T-helper 1 cell treated with Interleukin-12 subunit alpha and Interleukin-12 subunit beta and Interleukin-4 antibody, amounts not matched to agents 30 ng/mL and 1 ng/mL, for 36 hours (primary cell): ENCODE measurements around the gene TOX3. TPM values are rescaled to one million over a fixed set of nuclear protein-coding genes. Genes with fewer than 3 reads are reported as not detected.

ENCODE experiments used
- intact Hi-C: fragments of 100-400 bp; cut with micrococcal nuclease; formaldehyde crosslinking; loops from one replicate; pipeline ENCODE4 v1.15.1; 2024
- total RNA-seq: library from RNA; stranded (reverse); gene quantifications from 2 replicates; pipeline ENCODE4 v1.2.3, GENCODE V29; 2022

TOX3 gene
- total RNA-seq, 1 donor from 2014 or later, result not detected

GRCh38 chr16:52455549-52456277, 91.2 kb downstream of the TOX3 start:
- intact Hi-C loops, result loop anchor here (10.0 kb wide), 1 partner anchor 59 kb away; no protein-coding TSS in a partner anchor

- intact Hi-C loops, result loop anchor here (10.0 kb wide), 1 partner anchor 61 kb away; no protein-coding TSS in a partner anchor
Observed at GRCh38 chr16:52453644-52454043, 93.3 kb downstream of the TOX3 start.

- intact Hi-C loops, result loop anchor here (10.0 kb wide), 1 partner anchor 63 kb away; no protein-coding TSS in a partner anchor
Observed at GRCh38 chr16:52451971-52452421, 94.9 kb downstream of the TOX3 start.

DNA sequence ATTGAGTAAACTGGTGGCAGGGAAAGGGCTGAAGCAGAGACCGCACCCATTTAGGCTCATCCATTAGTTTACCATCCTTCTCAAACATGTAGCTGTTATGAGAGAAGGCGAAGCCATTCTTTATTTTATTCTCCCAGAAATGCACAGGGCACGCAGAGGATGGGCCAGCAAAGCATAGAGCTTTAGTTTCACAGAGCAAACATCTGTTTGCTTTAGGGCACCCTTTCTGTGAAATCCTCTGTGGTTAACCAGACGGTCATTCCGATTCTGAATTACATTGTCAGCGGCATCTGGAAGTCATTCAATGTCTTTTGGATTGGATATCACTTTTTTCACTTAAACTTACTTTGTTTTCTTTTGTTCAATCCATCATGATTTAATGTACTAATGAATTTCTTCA, 96.0 kb downstream of the TOX3 start:
- intact Hi-C loops, result loop anchor here (10.0 kb wide), 1 partner anchor 64 kb away; no protein-coding TSS in a partner anchor

DNA sequence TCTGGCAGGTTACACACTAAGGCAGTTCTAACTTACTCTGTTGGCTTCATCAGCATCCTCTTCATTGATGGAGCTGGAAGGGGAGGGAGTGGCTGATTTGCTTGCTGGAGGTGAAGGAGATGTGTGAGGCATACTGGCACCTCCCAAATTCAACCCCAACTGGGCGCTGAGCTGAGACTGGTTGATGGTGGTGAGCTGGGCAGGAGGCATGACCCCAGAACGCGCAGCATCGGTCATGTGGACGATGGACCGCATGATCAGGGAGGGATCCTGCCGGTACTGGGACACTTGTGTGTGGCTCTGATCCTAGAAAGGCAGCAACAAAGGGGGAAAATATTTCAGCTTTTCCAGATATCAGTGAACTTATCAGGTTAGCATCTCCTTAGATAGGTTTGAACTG, 96.7 kb downstream of the TOX3 start:
- intact Hi-C loops, result loop anchor here (10.0 kb wide), 1 partner anchor 65 kb away; no protein-coding TSS in a partner anchor

DNA sequence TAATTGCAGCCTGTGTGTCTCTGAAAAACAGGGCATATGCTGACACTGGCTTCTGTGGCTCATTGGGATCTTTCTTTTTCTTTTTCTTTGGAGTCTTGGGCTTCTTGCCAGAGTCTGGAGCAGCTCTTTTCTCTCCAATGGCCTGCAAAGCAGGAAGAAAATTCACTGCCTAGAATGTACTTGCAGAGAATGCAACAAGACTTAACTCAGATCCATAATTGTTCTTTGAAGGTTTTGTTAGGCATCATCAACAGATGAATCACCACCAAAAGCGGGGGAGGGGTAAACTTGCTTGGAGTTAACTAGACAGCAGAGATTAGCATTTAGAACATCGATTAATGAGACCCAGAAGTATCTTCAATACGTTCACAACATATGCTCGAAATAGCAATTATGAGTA, 100.9 kb downstream of the TOX3 start:
- intact Hi-C loops, result no loop called here

DNA sequence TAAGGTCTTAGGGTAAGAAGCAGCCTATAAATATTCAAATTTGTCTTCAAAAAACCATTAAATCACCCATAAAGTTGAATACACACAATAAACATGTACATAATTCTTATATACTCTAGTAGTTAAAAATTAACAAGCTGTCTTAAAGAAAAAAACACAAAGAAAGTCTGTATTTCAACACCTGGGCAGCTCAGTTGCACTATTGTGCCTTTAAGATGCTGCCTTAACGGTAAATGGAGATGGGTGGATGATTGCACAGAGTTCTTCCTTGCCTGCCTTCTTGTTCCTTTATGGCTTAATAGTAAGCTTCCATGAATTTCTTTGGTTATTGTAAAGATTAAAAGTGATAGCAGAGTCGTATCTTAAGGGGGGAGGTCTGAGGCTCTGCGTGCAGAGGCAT, 105.1 kb downstream of the TOX3 start:
- intact Hi-C loops, result no loop called here

DNA sequence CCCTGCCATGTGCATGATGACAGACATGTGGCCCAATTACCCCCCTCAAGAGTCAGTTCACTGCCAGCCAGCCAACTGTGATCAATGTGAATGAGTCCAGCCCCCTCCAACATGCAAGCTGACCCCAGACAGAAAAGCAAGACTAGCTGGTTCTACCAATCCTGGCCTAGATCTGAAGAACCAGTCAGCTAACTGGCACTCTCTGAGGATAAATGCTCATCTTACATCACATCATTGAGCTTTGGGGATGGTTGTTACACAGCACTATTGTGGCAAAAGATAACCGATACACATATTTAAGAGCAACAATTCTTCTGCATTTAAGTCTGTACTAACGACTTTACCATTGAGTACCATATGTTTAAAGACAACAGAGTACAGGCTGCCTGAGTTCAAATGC, 106.7 kb downstream of the TOX3 start:
- intact Hi-C loops, result no loop called here

DNA sequence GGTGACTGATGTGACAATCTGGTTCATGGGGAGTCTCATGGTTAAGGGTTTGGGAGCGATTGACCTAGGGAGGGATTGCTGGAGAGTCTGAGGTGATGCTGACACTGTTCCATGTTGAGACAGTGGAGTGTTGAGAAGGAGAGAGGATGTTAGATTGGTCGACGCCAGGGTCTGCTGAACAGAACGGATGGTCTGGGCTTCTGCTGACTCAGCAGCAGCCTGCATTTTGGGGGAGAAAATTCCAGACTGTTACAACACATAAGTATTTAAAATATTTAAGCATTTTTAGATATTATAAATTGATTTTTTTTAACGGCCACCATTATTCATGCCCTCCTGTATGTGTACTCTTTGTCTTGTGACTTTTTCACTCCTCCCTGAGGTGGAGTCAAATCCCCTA, 107.2 kb downstream of the TOX3 start:
- intact Hi-C loops, result no loop called here

DNA sequence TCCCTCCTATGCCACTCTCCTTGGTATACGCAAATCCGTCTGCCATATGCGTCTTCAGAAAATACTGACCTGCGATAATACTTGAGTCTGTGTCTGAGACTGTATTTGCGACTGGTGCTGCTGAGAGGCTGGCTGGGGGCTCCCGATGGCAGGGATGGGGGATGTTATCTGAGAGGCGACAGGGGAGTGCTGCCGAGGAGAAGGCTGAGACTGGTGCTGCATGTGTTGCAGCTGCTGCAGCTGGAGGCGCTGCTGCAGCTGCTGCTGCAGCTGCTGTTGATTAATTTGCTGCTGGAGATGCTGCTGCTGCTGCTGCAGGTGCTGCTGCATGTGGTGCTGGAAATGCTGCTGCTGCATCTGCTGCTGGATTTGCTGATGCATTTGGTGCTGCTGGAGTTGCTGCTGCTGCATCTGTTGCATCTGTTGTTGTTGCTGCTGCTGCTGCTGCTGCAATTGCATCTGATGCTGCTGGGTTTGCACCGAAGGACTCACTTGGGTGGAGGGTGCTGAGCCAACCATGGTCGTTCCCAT, 107.7 kb downstream of the TOX3 start:
- intact Hi-C loops, result no loop called here

DNA sequence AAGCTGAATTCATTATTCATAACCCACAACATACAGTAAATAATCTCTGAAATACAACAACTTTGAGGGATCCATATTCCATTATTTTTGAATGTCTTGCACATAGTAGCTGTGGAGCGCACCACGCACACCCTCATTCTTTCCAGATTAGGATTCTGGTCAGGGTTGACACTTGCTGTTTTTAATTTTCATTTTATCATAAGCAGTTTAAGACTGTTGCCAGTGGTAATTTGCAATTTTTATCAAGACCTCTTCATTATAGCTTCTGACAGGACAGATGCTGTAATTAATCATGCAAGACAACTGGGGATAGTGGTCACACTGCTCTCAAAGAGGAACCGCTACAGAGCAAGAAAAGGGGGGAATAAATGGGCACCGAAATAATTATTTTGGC, 109.7 kb downstream of the TOX3 start:
- intact Hi-C loops, result no loop called here

DNA sequence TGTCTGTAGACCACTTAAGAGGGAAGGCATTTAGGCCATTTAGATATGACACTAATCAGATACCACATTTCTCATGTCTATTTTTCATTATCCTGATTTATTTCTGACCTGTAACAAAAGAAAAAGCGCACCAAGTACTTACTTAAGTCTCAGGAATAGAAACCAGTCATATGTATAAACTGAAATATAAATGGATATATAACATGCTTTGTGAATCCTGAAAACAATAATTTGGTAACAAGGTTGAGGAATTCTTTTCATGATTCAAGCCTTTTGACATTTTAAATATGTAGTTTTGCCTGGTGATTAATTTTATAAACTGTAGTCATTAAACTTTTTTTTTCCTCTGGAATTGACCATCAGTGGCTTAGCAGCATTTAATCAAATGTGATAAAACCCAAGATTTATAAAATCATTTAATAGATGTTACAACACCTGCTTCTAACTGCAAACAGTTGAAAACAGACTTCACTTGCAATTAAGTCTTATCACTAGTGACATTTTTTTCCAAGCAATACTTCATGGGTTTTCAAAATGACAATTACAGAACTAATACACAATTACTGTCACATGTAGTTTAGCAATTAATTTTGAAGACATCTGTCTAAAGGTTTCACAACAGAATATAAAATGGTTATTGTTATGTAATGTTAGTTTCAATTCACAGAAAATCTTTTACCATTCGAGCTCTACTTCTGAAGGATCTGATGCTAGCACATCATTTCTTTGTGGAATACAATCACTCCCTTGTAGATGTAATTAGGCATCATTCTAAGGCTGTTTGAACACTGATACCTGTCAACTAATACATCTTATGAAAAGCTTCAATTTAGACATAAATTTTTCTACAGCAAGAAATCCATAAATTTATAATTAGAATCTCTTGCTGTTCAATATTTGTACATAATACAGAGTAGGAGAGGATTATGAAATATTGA, 110.3 kb downstream of the TOX3 start:
- intact Hi-C loops, result no loop called here

GRCh38 chr16:52434224-52434623, 112.7 kb downstream of the TOX3 start:
- intact Hi-C loops, result no loop called here

GRCh38 chr16:52433643-52434042, 113.3 kb downstream of the TOX3 start:
- intact Hi-C loops, result no loop called here

DNA sequence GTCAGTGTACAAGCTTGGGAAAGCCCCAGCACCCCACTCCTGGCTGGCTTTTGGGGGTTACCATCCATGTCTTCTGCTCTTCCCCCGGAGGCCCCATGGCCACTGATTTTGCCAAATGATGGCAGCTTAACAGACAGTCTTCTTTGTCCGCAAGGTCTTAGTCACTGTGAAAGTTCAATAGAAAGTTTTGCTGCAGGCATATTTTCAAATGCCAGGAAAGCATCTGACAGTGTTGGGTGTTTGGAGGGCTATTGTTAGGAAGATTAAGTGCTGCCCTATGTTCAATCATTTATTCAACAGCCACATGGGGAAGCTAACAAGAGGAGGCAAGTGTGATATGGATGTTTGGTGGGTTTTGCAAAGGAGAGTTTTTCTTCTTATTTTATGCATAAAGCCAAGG, 122.4 kb downstream of the TOX3 start:
- intact Hi-C loops, result no loop called here

GRCh38 chr16:52422307-52422706, 124.6 kb downstream of the TOX3 start:
- intact Hi-C loops, result no loop called here

DNA sequence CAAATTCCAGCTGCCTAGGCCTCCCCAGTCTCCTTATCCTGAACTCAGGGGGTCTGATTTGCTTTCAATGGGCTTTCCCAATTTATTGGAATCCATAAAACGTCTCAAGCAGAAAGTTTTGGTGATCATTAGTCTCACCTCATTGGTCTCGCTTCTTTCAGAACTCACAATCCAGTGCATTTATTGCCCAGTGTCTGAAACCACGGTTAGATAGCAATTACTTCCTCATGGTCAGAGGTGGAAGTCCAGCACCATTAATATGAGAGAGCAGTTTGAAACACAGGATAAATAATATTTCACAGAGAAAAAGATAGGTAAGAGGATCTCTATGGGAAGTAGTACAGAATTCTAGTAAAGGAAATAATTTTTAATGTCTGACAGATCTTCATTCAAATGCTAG, 128.7 kb downstream of the TOX3 start:
- intact Hi-C loops, result no loop called here

GRCh38 chr16:52416888-52417287, 130.1 kb downstream of the TOX3 start:
- intact Hi-C loops, result no loop called here

- intact Hi-C loops, result no loop called here
Observed at GRCh38 chr16:52411011-52411410, 135.9 kb downstream of the TOX3 start.

GRCh38 chr16:52408191-52408845, 138.6 kb downstream of the TOX3 start:
- intact Hi-C loops, result no loop called here

- intact Hi-C loops, result no loop called here
Observed at GRCh38 chr16:52407778-52408177, 139.2 kb downstream of the TOX3 start.
